GM23248 (cell line): ENCODE results near the gene ODF2. TPM values are rescaled to one million over a fixed set of nuclear protein-coding genes. Genes with fewer than 3 reads are reported as not detected.
A peak's percentile ranks its signal among the peaks of the same experiment; 100 is the strongest.

Source experiments
- DNase-seq: peaks from one replicate; pipeline ENCODE4 v3.0.0-alpha.2; 2015
- H2AFZ ChIP-seq: fragments of 200-600 bp; sonication (generic); 2 replicates; pipeline ENCODE4 v1.6.1; 2016; ENCODE audit warnings: antibody characterized with exemption
- H3F3A ChIP-seq: fragments of 200-600 bp; sonication (generic); 2 replicates; pipeline ENCODE4 v1.6.1; 2016; ENCODE audit warnings: mild to moderate bottlenecking, antibody characterized with exemption, mixed run types; ENCODE audit not compliant: insufficient read depth
- H3K27ac ChIP-seq: fragments of 200-600 bp; sonication (generic); 2 replicates; pipeline ENCODE4 v1.5.1; 2016; ENCODE audit warnings: mild to moderate bottlenecking
- H3K27me3 ChIP-seq: fragments of 200-600 bp; sonication (generic); replicated peaks from 2 replicates; pipeline ENCODE4 v1.6.1; 2016; ENCODE audit warnings: mild to moderate bottlenecking; ENCODE audit not compliant: insufficient read depth
- H3K36me3 ChIP-seq: fragments of 200-600 bp; sonication (generic); 2 replicates; pipeline ENCODE4 v1.6.1; 2016; ENCODE audit warnings: low read depth, mild to moderate bottlenecking
- H3K4me1 ChIP-seq: fragments of 200-600 bp; sonication (generic); 2 replicates; pipeline ENCODE4 v1.6.1; 2016; ENCODE audit warnings: mild to moderate bottlenecking; ENCODE audit not compliant: insufficient read depth
- H3K4me2 ChIP-seq: fragments of 200-600 bp; sonication (generic); one replicate; pipeline ENCODE4 v1.6.1; 2016; ENCODE audit warnings: mild to moderate bottlenecking; ENCODE audit not compliant: unreplicated experiment
- H3K4me3 ChIP-seq: fragments of 200-600 bp; sonication (generic); 2 replicates; pipeline ENCODE4 v1.5.1; 2016; ENCODE audit warnings: mild to moderate bottlenecking
- H3K79me2 ChIP-seq: fragments of 200-600 bp; sonication (generic); 2 replicates; pipeline ENCODE4 v1.6.1; 2016; ENCODE audit warnings: mild to moderate bottlenecking; ENCODE audit not compliant: insufficient read depth
- H3K9ac ChIP-seq: fragments of 200-600 bp; sonication (generic); 2 replicates; pipeline ENCODE4 v1.6.1; 2016; ENCODE audit warnings: mild to moderate bottlenecking
- H3K9me2 ChIP-seq: fragments of 200-600 bp; sonication (generic); 2 replicates; pipeline ENCODE4 v1.6.1; 2016; ENCODE audit warnings: mixed run types, mild to moderate bottlenecking, moderate library complexity; ENCODE audit not compliant: insufficient read depth
- H3K9me3 ChIP-seq: fragments of 200-600 bp; sonication (generic); one replicate; pipeline ENCODE4 v1.6.1; 2017; ENCODE audit warnings: low read depth
- H4K20me1 ChIP-seq: fragments of 200-600 bp; sonication (generic); 2 replicates; pipeline ENCODE4 v1.6.0; 2016; ENCODE audit not compliant: insufficient read depth
- EZH2 ChIP-seq: fragments of 200-600 bp; sonication (generic); IDR thresholded peaks from 2 replicates; pipeline ENCODE4 v1.6.1; 2018; ENCODE audit warnings: antibody characterized with exemption, mild to moderate bottlenecking; ENCODE audit not compliant: insufficient read depth, poor library complexity, severe bottlenecking
- EZH2phosphoT487 ChIP-seq: fragments of 200-600 bp; sonication (generic); IDR thresholded peaks from 2 replicates; pipeline ENCODE4 v1.6.1; 2018; ENCODE audit warnings: antibody characterized with exemption, moderate library complexity, mild to moderate bottlenecking, low read depth; ENCODE audit not compliant: insufficient read depth
- WGBS, 2 experiments: methylation state at CpG; one replicate each; pipeline ENCODE4 v1.1.6; 2015 to 2017; ENCODE audit warnings: low lambda C conversion rate in 2 of 2, low coverage in 1 of 2; ENCODE audit errors: missing lambda C conversion rate in 2 of 2; 5-methylcytosine and 5-hydroxymethylcytosine counted together
- in situ Hi-C: fragments of 300-500 bp; cut with MboI; formaldehyde crosslinking; loops from 2 replicates; pipeline ENCODE4 v1.15.0; 2020
- polyA plus RNA-seq: library from polyadenylated mRNA; unstranded; fragments of >200 nt; fragmentation: Nextera tagmentation; extraction: Ambion mirVana; gene quantifications from 2 replicates; pipeline ENCODE4 v1.2.1, GENCODE V29; 2016
- total RNA-seq: library from RNA; depleted of rRNA; stranded (reverse); fragments of >200 nt; shearing (Covaris generic); gene quantifications from 2 replicates; pipeline ENCODE4 v1.2.3, GENCODE V29; 2014

ODF2 gene
- total and polyA plus RNA-seq, 2 experiments from 2014 or later = 29.5 to 34.8 TPM

DNA sequence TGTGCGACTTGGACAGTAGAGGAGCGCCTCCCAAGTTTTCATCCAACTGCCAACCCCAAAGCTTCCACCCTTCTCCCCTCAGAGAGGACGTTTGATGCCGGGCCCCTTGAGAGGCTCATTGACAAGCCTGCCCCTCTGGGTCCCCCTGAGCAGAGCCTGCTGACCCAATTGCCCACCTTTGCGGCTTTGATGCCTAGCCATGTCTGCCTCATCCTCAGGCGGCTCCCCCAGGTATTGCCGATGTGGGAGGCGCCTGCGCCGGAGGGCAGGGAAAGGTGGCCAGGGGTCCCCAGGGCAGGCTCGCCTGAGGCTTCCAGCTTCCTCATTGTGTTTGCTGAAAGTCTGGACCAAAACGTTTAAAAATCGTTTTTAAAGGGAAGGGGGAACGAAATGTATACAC, 1.4 kb downstream of the ODF2 start:
- H3K36me3 ChIP-seq = no peaks in the 10 kb centered on the region
- no peaks in the 10 kb centered on the region for H3K4me1 ChIP-seq
- H2AFZ ChIP-seq = peak overlapping the region; percentile 95
- peak overlapping the region; percentile 84 for H3K4me2 ChIP-seq
- H3K9ac ChIP-seq = peak overlapping the region; percentile 79
- peak overlapping the region; percentile 76 for H3K4me3 ChIP-seq
- DNase-seq = no peak
- in situ Hi-C loops = no loop called here
- no peaks in the 10 kb centered on the region for H3F3A ChIP-seq
- H3K79me2 ChIP-seq = peaks cover 21% of the 10 kb centered on the region
- no peaks in the 10 kb centered on the region for H4K20me1 ChIP-seq
- WGBS, 2 experiments = 36 to 41% methylated on average over 12 to 14 of the region's 14 CpGs
- H3K27ac ChIP-seq = no peak overlapping the region
- H3K27me3 ChIP-seq = no peaks in the 10 kb centered on the region
- TF ChIP-seq EZH2 (no peak), EZH2phosphoT487 (no peak)
- no peaks in the 10 kb centered on the region for H3K9me2 ChIP-seq
- no peaks in the 10 kb centered on the region for H3K9me3 ChIP-seq

DNA sequence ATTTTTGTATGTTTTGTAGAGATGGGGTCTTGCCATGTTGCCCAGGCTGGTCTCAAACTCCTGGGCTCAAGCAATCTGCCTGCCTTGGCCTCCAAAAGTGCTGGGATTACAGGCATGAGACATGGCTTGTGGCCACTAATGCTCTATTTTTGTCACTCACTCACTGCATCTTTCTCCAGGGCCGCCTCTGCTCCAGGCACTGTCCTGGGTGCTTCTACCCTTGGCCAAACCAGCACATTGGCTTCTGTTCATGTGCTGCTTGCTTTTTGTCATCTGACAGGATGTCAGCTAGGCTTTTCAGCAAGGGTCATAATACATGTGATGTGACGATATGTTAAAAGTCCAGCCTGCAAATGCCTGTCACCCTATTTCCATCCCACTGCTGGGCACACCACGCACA, 3.2 kb downstream of the ODF2 start:
- H3K4me3 ChIP-seq = no peak overlapping the region
- no peak overlapping the region for H2AFZ ChIP-seq
- in situ Hi-C loops = no loop called here
- H3F3A ChIP-seq = no peaks in the 10 kb centered on the region
- whole genome bisulfite sequencing, 2 experiments = 85 to 96% methylated on average over 3 of the region's 3 CpGs
- H3K27ac ChIP-seq = no peak overlapping the region
- no peak for TF ChIP-seq EZH2
- TF ChIP-seq EZH2phosphoT487 = no peak
- DNase-seq = no peak
- H3K4me1 ChIP-seq = no peaks in the 10 kb centered on the region
- H3K4me2 ChIP-seq = no peak overlapping the region
- H3K36me3 ChIP-seq = peaks cover 5% of the 10 kb centered on the region; the same call in 1 of the 2 replicates
- no peaks in the 10 kb centered on the region for H3K9me3 ChIP-seq
- no peaks in the 10 kb centered on the region for H3K27me3 ChIP-seq
- no peaks in the 10 kb centered on the region for H4K20me1 ChIP-seq
- peaks cover 21% of the 10 kb centered on the region for H3K79me2 ChIP-seq
- H3K9ac ChIP-seq = no peak overlapping the region
- no peaks in the 10 kb centered on the region for H3K9me2 ChIP-seq

DNA sequence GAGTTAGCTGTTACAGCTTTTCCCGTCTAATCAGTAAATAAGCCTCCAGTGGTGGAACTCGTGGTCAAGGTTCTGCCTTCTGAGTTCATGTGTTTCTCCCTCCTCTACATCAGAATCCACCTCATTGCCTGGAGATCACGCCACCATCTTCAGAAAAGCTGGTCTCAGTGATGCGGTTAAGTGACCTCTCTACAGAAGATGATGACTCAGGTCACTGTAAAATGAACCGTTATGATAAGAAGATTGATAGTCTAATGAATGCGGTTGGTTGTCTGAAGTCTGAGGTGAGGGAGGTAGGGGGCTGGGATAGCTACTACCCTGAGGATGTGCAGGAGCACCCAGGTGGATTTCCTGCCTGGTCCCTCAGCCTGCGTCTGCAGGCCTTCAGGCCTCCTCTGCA, 13.3 kb downstream of the ODF2 start:
- Histone ChIP-seq H3K4me2 (no peak overlapping the region), H3F3A (no peaks in the 10 kb centered on the region), H3K4me1 (no peaks in the 10 kb centered on the region), H3K9me2 (no peaks in the 10 kb centered on the region), H3K27ac (no peak overlapping the region), H3K9ac (no peak overlapping the region), H3K9me3 (no peaks in the 10 kb centered on the region), H3K27me3 (no peaks in the 10 kb centered on the region), H2AFZ (no peak overlapping the region), H3K36me3 (no peaks in the 10 kb centered on the region; the same call in 1 of the 2 replicates), H4K20me1 (no peaks in the 10 kb centered on the region), H3K4me3 (no peak overlapping the region), H3K79me2 (no peaks in the 10 kb centered on the region)
- in situ Hi-C loops = no loop called here
- no peak for TF ChIP-seq EZH2
- TF ChIP-seq EZH2phosphoT487 = no peak
- WGBS, 2 experiments = 98 to 99% methylated on average over 7 of the region's 7 CpGs
- DNase-seq = no peak

DNA sequence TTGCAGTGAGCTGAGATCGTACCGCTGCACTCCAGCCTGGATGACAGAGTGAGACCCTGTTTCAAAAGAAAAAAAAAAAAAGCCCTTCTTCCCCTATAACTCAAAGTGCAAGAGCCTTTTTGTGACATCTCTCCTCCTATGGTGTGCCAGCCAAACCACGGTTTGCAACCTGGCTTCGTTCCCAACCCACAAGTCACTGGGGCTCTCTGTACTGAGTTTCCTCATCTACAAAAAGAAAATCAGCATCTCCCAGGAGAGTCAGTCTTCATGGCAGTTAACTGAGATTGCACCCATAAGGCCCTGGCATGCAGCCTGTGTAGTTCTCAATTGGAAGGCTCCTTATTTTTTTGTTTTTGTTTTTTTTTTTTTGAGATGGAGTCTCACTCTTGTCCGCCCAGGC, 14.8 kb downstream of the ODF2 start:
- H3K4me3 ChIP-seq = no peak overlapping the region
- no peaks in the 10 kb centered on the region for H3K9me2 ChIP-seq
- no peaks in the 10 kb centered on the region for H3K27me3 ChIP-seq
- peaks cover 7% of the 10 kb centered on the region; the same call in 1 of the 2 replicates for H3K36me3 ChIP-seq
- TF ChIP-seq EZH2 = no peak
- TF ChIP-seq EZH2phosphoT487 = no peak
- no peak overlapping the region for H3K4me2 ChIP-seq
- in situ Hi-C loops = no loop called here
- no peaks in the 10 kb centered on the region for H3F3A ChIP-seq
- no peaks in the 10 kb centered on the region for H3K79me2 ChIP-seq
- H4K20me1 ChIP-seq = no peaks in the 10 kb centered on the region
- H2AFZ ChIP-seq = no peak overlapping the region
- H3K27ac ChIP-seq = no peak overlapping the region
- H3K4me1 ChIP-seq = no peaks in the 10 kb centered on the region
- no peaks in the 10 kb centered on the region for H3K9me3 ChIP-seq
- DNase-seq = peak; percentile 62
- WGBS, 2 experiments = 66 to 74% methylated on average over 5 of the region's 5 CpGs
- no peak overlapping the region for H3K9ac ChIP-seq

DNA sequence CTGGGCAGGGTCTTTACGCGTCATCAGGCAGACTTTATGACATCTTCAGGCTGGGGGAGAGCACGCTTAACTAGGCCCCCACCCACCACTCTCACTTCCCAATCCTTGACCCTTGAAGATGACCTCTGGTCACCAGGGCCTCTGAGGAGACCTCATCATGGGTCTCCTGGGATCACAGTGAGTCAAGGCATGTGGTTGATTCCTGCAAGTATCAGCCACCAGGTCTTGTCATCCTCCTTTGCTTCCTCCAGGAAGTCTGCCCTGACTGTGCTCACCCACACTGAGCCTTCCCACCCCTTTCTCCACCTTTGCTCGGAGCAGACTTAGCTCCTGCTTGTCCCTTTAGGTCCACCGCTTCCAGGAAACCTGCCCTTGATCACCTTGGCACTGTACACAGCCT, 17.3 kb downstream of the ODF2 start:
- Histone ChIP-seq H3K9ac (no peak overlapping the region), H3F3A (no peaks in the 10 kb centered on the region), H3K9me3 (no peaks in the 10 kb centered on the region), H3K4me1 (no peaks in the 10 kb centered on the region), H3K4me2 (no peak overlapping the region), H3K4me3 (no peak overlapping the region), H3K79me2 (no peaks in the 10 kb centered on the region), H3K9me2 (no peaks in the 10 kb centered on the region), H3K27ac (no peak overlapping the region), H3K36me3 (peaks cover 7% of the 10 kb centered on the region; the same call in 1 of the 2 replicates), H4K20me1 (no peaks in the 10 kb centered on the region), H3K27me3 (no peaks in the 10 kb centered on the region), H2AFZ (no peak overlapping the region)
- in situ Hi-C loops = no loop called here
- DNase-seq = peak; percentile 8
- no peak for TF ChIP-seq EZH2
- TF ChIP-seq EZH2phosphoT487 = no peak
- 96 to 100% methylated on average over 5 of the region's 5 CpGs for WGBS, 2 experiments
